ENCODE results near the gene AMT. TPM values are rescaled to one million over a fixed set of nuclear protein-coding genes. Genes with fewer than 3 reads are reported as not detected.

The AMT gene
- polyA plus RNA-seq, 1 donor (not counting 4 experiments of a cell fraction or from before 2014, with no cell fraction given), result 7.1 TPM

GRCh38 chr3:49378249-49378895 is 43.9 kb downstream of the AMT start:
- no peak overlapping the region for H2AFZ ChIP-seq (ENCODE audit: control insufficient read depth, low read length)
- peak overlapping the region; percentile 67 for H3K4me2 ChIP-seq (ENCODE audit: control insufficient read depth, extremely low read depth, insufficient read depth, low read depth, low read length)
- H3K9ac ChIP-seq (ENCODE audit: control insufficient read depth, extremely low read depth, insufficient read depth, low read length), result peak overlapping the region; percentile 60
- TF ChIP-seq EZH2 (IDR thresholded peaks at IDR 0.05; ENCODE audit: low read length) (no peak), CTCF (optimal IDR thresholded peaks at IDR 0.05 in 1 of 3, IDR thresholded peaks at IDR 0.05 in 1 of 3, conservative IDR thresholded peaks at IDR 0.05 in 1 of 3; ENCODE audit: extremely low read depth in 1 of 3, insufficient read depth in 2 of 3, low read length in 3 of 3) (no peak)
- H3K27ac ChIP-seq (ENCODE audit: control insufficient read depth, insufficient read depth, low read length), result peak overlapping the region; percentile 85
- no peaks in the 10 kb centered on the region for H3K9me3 ChIP-seq (ENCODE audit: control insufficient read depth, low read depth, low read length)
- peaks cover 8% of the 10 kb centered on the region for H4K20me1 ChIP-seq (ENCODE audit: control insufficient read depth, extremely low read depth, insufficient read depth, low read length)
- H3K36me3 ChIP-seq (ENCODE audit: control insufficient read depth in 2 of 2, extremely low read depth in 1 of 2, insufficient read depth in 2 of 2, low read length in 2 of 2), result peaks cover 13% of the 10 kb centered on the region in 2 experiments
- FAIRE-seq (peak; percentile 43), DNase-seq (ENCODE audit: low read depth, low spot score) (no peak)
- H3K27me3 ChIP-seq (ENCODE audit: control insufficient read depth, extremely low read depth, insufficient read depth, low read length), result no peaks in the 10 kb centered on the region
- H3K79me2 ChIP-seq (ENCODE audit: control insufficient read depth, insufficient read depth, low read length), result peaks cover 94% of the 10 kb centered on the region
- dilution Hi-C loops (cut with MboI; ENCODE audit: extremely low pct_ligation_motif_present, low sequenced_read_pairs), result no loop called here
- peaks cover 22% of the 10 kb centered on the region for H3K4me1 ChIP-seq (ENCODE audit: control insufficient read depth, extremely low read depth, insufficient read depth, low read length)
- H3K9me1 ChIP-seq (ENCODE audit: control insufficient read depth, extremely low read depth, insufficient read depth, low read length), result peaks cover 3% of the 10 kb centered on the region
- peak overlapping the region in 2 of 3 experiments; percentile 22 to 46 for H3K4me3 ChIP-seq (ENCODE audit: control insufficient read depth in 2 of 3, extremely low read depth in 1 of 3, insufficient read depth in 2 of 3, low read depth in 1 of 3, low read length in 3 of 3)

GRCh38 chr3:49377483-49377882 is 44.8 kb downstream of the AMT start:
- Histone ChIP-seq H3K9me3 (ENCODE audit: control insufficient read depth, low read depth, low read length) (no peaks in the 10 kb centered on the region), H3K9me1 (ENCODE audit: control insufficient read depth, extremely low read depth, insufficient read depth, low read length) (peaks cover 3% of the 10 kb centered on the region), H3K36me3 (ENCODE audit: control insufficient read depth in 2 of 2, extremely low read depth in 1 of 2, insufficient read depth in 2 of 2, low read length in 2 of 2) (peaks cover 16 to 17% of the 10 kb centered on the region in 2 experiments), H3K4me3 (ENCODE audit: control insufficient read depth in 2 of 3, extremely low read depth in 1 of 3, insufficient read depth in 2 of 3, low read depth in 1 of 3, low read length in 3 of 3) (no peak overlapping the region), H3K27me3 (ENCODE audit: control insufficient read depth, extremely low read depth, insufficient read depth, low read length) (no peaks in the 10 kb centered on the region), H3K9ac (ENCODE audit: control insufficient read depth, extremely low read depth, insufficient read depth, low read length) (no peak overlapping the region), H4K20me1 (ENCODE audit: control insufficient read depth, extremely low read depth, insufficient read depth, low read length) (peaks cover 7% of the 10 kb centered on the region), H3K4me2 (ENCODE audit: control insufficient read depth, extremely low read depth, insufficient read depth, low read depth, low read length) (no peak overlapping the region), H3K27ac (ENCODE audit: control insufficient read depth, insufficient read depth, low read length) (peak overlapping the region; percentile 58), H3K4me1 (ENCODE audit: control insufficient read depth, extremely low read depth, insufficient read depth, low read length) (peaks cover 22% of the 10 kb centered on the region), H3K79me2 (ENCODE audit: control insufficient read depth, insufficient read depth, low read length) (peaks cover 94% of the 10 kb centered on the region), H2AFZ (ENCODE audit: control insufficient read depth, low read length) (no peak overlapping the region)
- FAIRE-seq, result no peak
- no peak for DNase-seq (ENCODE audit: low read depth, low spot score)
- dilution Hi-C loops (cut with MboI; ENCODE audit: extremely low pct_ligation_motif_present, low sequenced_read_pairs), result no loop called here
- TF ChIP-seq CTCF (optimal IDR thresholded peaks at IDR 0.05 in 1 of 3, IDR thresholded peaks at IDR 0.05 in 1 of 3, conservative IDR thresholded peaks at IDR 0.05 in 1 of 3; ENCODE audit: extremely low read depth in 1 of 3, insufficient read depth in 2 of 3, low read length in 3 of 3) (no peak), EZH2 (IDR thresholded peaks at IDR 0.05; ENCODE audit: low read length) (no peak)

Measured in keratinocyte (primary cell).